HEK293 (cell line): ENCODE data around the gene SUMO1.

ENCODE experiments used
- CTCF ChIA-PET: fragments of 350-600 bp; formaldehyde crosslinking; extraction: SDS; loops from one replicate; lab custom pipeline; 2021; ENCODE audit warnings: antibody characterized with exemption; lab: Yijun Ruan, JAX
- POLR2A ChIA-PET: fragments of 300-600 bp; formaldehyde crosslinking; extraction: SDS; loops from one replicate; lab custom pipeline; 2020; ENCODE audit warnings: antibody characterized with exemption, inconsistent platforms; lab: Yijun Ruan, JAX
- H3K27ac ChIP-seq: fragments of 200-500 bp; sonication (Bioruptor generic); 2 replicates; pipeline ENCODE4 v1.5.1; 2014; ENCODE audit warnings: low read depth, low read length, control low read depth, inconsistent platforms; ENCODE audit errors: extremely low read depth
- H3K36me3 ChIP-seq, 2 experiments: fragments of 200-500 bp in 1 of 2; sonication (Bioruptor generic) in 1 of 2; 1 replicate in 1 of 2; 2 replicates in 1 of 2; pipeline ENCODE4 v1.5.1; 2014 to 2017; ENCODE audit warnings: inconsistent platforms in 2 of 2, low read length in 2 of 2; ENCODE audit not compliant: control insufficient read depth in 2 of 2, insufficient read depth in 1 of 2
- H3K4me1 ChIP-seq: fragments of 200-500 bp; sonication (Bioruptor generic); 2 replicates; pipeline ENCODE4 v1.5.1; 2014; ENCODE audit warnings: mild to moderate bottlenecking, low read length, inconsistent platforms; ENCODE audit not compliant: control insufficient read depth, insufficient read depth
- H3K4me3 ChIP-seq: 2 replicates; pipeline ENCODE4 v1.5.1; 2011; ENCODE audit warnings: low read depth, mild to moderate bottlenecking, control low read depth, low read length, moderate library complexity
- H3K9me3 ChIP-seq: fragments of 200-500 bp; sonication (Bioruptor generic); 2 replicates; pipeline ENCODE4 v1.5.1; 2014; ENCODE audit warnings: low read depth, low read length, inconsistent platforms; ENCODE audit not compliant: control insufficient read depth, insufficient read depth
- CTCF ChIP-seq: fragments of 450-650 bp; formaldehyde crosslinking; IDR thresholded peaks from 2 replicates; pipeline ENCODE4 v1.5.1; 2016; ENCODE audit warnings: missing biosample characterization, missing genetic modification characterization
- HOXD13 ChIP-seq: sonication (generic); formaldehyde crosslinking; IDR thresholded peaks from 2 replicates; pipeline ENCODE4 v1.8.0; 2022; ENCODE audit warnings: missing genetic modification reagents, borderline replicate concordance
- KLF7 ChIP-seq: fragments of 450-650 bp; formaldehyde crosslinking; IDR thresholded peaks from 2 replicates; pipeline ENCODE4 v1.5.1; 2016; ENCODE audit warnings: missing biosample characterization, missing genetic modification characterization, borderline replicate concordance
- KLF9 ChIP-seq: fragments of 450-650 bp; formaldehyde crosslinking; IDR thresholded peaks from 2 replicates; pipeline ENCODE4 v1.5.1; 2016; ENCODE audit warnings: missing biosample characterization, missing genetic modification characterization, low read depth
- SCRT2 ChIP-seq: fragments of 450-650 bp; formaldehyde crosslinking; IDR thresholded peaks from 2 replicates; pipeline ENCODE4 v1.5.1; 2016; ENCODE audit warnings: missing biosample characterization, missing genetic modification characterization
- ZBTB11 ChIP-seq: fragments of 450-650 bp; formaldehyde crosslinking; conservative IDR thresholded peaks from 2 replicates; pipeline ENCODE4 v1.5.1; 2016; ENCODE audit warnings: low read depth, missing biosample characterization, missing genetic modification characterization
- ZBTB8A ChIP-seq: fragments of 450-650 bp; formaldehyde crosslinking; IDR thresholded peaks from 2 replicates; pipeline ENCODE4 v1.5.1; 2016; ENCODE audit warnings: missing biosample characterization, missing genetic modification characterization
- ZNF112 ChIP-seq: fragments of 450-650 bp; formaldehyde crosslinking; IDR thresholded peaks from 2 replicates; pipeline ENCODE4 v1.5.0; 2017; ENCODE audit warnings: missing biosample characterization, missing genetic modification characterization
- ZNF202 ChIP-seq: fragments of 450-650 bp; formaldehyde crosslinking; IDR thresholded peaks from 2 replicates; pipeline ENCODE4 v1.5.1; 2016; ENCODE audit warnings: missing biosample characterization, missing genetic modification characterization, borderline replicate concordance
- ZNF239 ChIP-seq: fragments of 450-650 bp; formaldehyde crosslinking; IDR thresholded peaks from 2 replicates; pipeline ENCODE4 v1.5.1; 2016; ENCODE audit warnings: missing biosample characterization, missing genetic modification characterization
- ZNF449 ChIP-seq: fragments of 450-650 bp; formaldehyde crosslinking; IDR thresholded peaks from 2 replicates; pipeline ENCODE4 v1.5.1; 2017; ENCODE audit warnings: missing biosample characterization, mild to moderate bottlenecking, missing genetic modification characterization, moderate library complexity
- ZNF544 ChIP-seq: fragments of 450-650 bp; formaldehyde crosslinking; IDR thresholded peaks from 2 replicates; pipeline ENCODE4 v1.5.0; 2017; ENCODE audit warnings: missing biosample characterization, missing genetic modification characterization
- ZNF585B ChIP-seq: fragments of 450-650 bp; formaldehyde crosslinking; IDR thresholded peaks from 2 replicates; pipeline ENCODE4 v1.5.1; 2016; ENCODE audit warnings: missing biosample characterization, missing genetic modification characterization
- ZNF670 ChIP-seq: fragments of 450-650 bp; formaldehyde crosslinking; IDR thresholded peaks from 2 replicates; pipeline ENCODE4 v1.5.1; 2016; ENCODE audit warnings: missing biosample characterization, missing genetic modification characterization, low read depth
- ZSCAN16 ChIP-seq: fragments of 450-650 bp; formaldehyde crosslinking; IDR thresholded peaks from 2 replicates; pipeline ENCODE4 v1.5.1; 2016; ENCODE audit warnings: missing biosample characterization, missing genetic modification characterization
- ZSCAN23 ChIP-seq: fragments of 450-650 bp; formaldehyde crosslinking; IDR thresholded peaks from 2 replicates; pipeline ENCODE4 v1.5.1; 2016; ENCODE audit warnings: missing biosample characterization, missing genetic modification characterization
- ZXDB ChIP-seq: fragments of 450-650 bp; formaldehyde crosslinking; IDR thresholded peaks from 2 replicates; pipeline ENCODE4 v1.5.1; 2016; ENCODE audit warnings: missing biosample characterization, missing genetic modification characterization

Gene SUMO1

GRCh38 chr2:202169832-202170424, 68.5 kb downstream of the SUMO1 start:
- Histone ChIP-seq H3K27ac (no peak overlapping the region), H3K36me3 (no peaks in the 10 kb centered on the region), H3K9me3 (no peaks in the 10 kb centered on the region), H3K4me1 (no peaks in the 10 kb centered on the region), H3K4me3 (no peak overlapping the region)
- TF ChIP-seq ZSCAN16 (tag by site-specific recombination) = no peak
- TF ChIP-seq SCRT2 (tag by site-specific recombination) = peak; percentile 62
- TF ChIP-seq CTCF (tag by site-specific recombination) = no peak
- TF ChIP-seq ZSCAN23 (tag by site-specific recombination) = no peak
- ChIA-PET POLR2A (interaction anchor here (0.8 to 1.1 kb wide), 2 partner anchors 14 to 389 kb away, joined by 3 read pairs; partner anchors contain the start of gene ALS2), CTCF (interaction anchor here (0.5 to 2.6 kb wide), 5 partner anchors 9 to 309 kb away, joined by 3 to 10 read pairs (median 5); no protein-coding TSS in a partner anchor)

GRCh38 chr2:202169131-202169530, 69.3 kb downstream of the SUMO1 start:
- Histone ChIP-seq H3K4me1 (no peaks in the 10 kb centered on the region), H3K9me3 (no peaks in the 10 kb centered on the region), H3K27ac (no peak overlapping the region), H3K36me3 (no peaks in the 10 kb centered on the region), H3K4me3 (no peak overlapping the region)
- ChIA-PET CTCF (interaction anchor here (2.0 to 2.6 kb wide), 2 partner anchors 9 to 309 kb away, joined by 7 to 10 read pairs; no protein-coding TSS in a partner anchor), POLR2A (no interaction called here)
- TF ChIP-seq ZNF449 (tag by site-specific recombination) (no peak), ZXDB (tag by site-specific recombination) (no peak), ZNF670 (tag by site-specific recombination) (no peak), SCRT2 (tag by site-specific recombination) (0 out of 2 replicates have a peak, but pooled peaks have one; percentile 9), KLF9 (no peak)

GRCh38 chr2:202165945-202166344, 72.5 kb downstream of the SUMO1 start:
- Histone ChIP-seq H3K4me1 (no peaks in the 10 kb centered on the region; the same call in 1 of the 2 replicates), H3K9me3 (no peaks in the 10 kb centered on the region), H3K27ac (no peak overlapping the region), H3K36me3 (no peaks in the 10 kb centered on the region)
- ChIA-PET POLR2A (no interaction called here), CTCF (interaction anchor here (0.6 to 0.8 kb wide), 2 partner anchors 12 to 333 kb away, joined by 3 to 5 read pairs; no protein-coding TSS in a partner anchor)
- TF ChIP-seq ZNF112 (tag by site-specific recombination) (no peak), ZNF239 (tag by site-specific recombination) (no peak), KLF7 (tag by site-specific recombination) (no peak), ZNF585B (no peak), ZBTB8A (tag by site-specific recombination) (no peak), HOXD13 (CRISPR knock-in tag) (no peak), ZNF544 (tag by site-specific recombination) (no peak), ZNF202 (tag by site-specific recombination) (no peak), ZBTB11 (no peak)
- TF ChIP-seq, all 188 proteins: peak for 0
- no peak overlapping the region for H3K4me3 ChIP-seq
